ENCODE data around the gene TMEM243.

Gene TMEM243

GRCh38 chr7:87152112-87152896, 67.2 kb downstream of the TMEM243 start, which contains the start of gene DMTF1:
Gene DMTF1 (plus strand): TSS chr7:87152453. CDS start chr7:87164942, 12,489 bp downstream.
- H3K36me3 ChIP-seq, result peaks cover 4% of the 10 kb centered on the region
- H3K27me3 ChIP-seq, result no peaks in the 10 kb centered on the region
- no peak for TF ChIP-seq CTCF (IDR thresholded peaks at IDR 0.05; ENCODE audit: low read depth, low read length)

GRCh38 chr7:87151729-87152111, 67.8 kb downstream of the TMEM243 start:
- peak overlapping the region; percentile 73 for H3K4me3 ChIP-seq (ENCODE audit: low read depth, low read length)
- DNase-seq, result no peak
- no peaks in the 10 kb centered on the region for H3K9me3 ChIP-seq
- peaks cover 4% of the 10 kb centered on the region; the same call in 1 of the 2 replicates for H3K36me3 ChIP-seq
- H3K4me1 ChIP-seq, result no peaks in the 10 kb centered on the region; the same call in none of the 2 replicates
- no peaks in the 10 kb centered on the region for H3K27me3 ChIP-seq
- TF ChIP-seq CTCF (IDR thresholded peaks at IDR 0.05; ENCODE audit: low read depth, low read length), result no peak

More at GRCh38 chr7:87152112-87152896, 67.2 kb downstream of the TMEM243 start, which contains the start of gene DMTF1:
- peak; percentile 95 for DNase-seq
- H3K4me1 ChIP-seq, result no peaks in the 10 kb centered on the region; the same call in none of the 2 replicates
- peak within 1 kb of the TSS; percentile 73 for H3K4me3 ChIP-seq (ENCODE audit: low read depth, low read length)
- no peaks in the 10 kb centered on the region for H3K9me3 ChIP-seq

- H3K36me3 ChIP-seq, result peaks cover 4% of the 10 kb centered on the region; the same call in 1 of the 2 replicates
- H3K4me3 ChIP-seq (ENCODE audit: low read depth, low read length), result peak overlapping the region; percentile 73
- no peak for DNase-seq
- no peaks in the 10 kb centered on the region; the same call in 1 of the 2 replicates for H3K4me1 ChIP-seq
- H3K9me3 ChIP-seq, result no peaks in the 10 kb centered on the region
- H3K27me3 ChIP-seq, result no peaks in the 10 kb centered on the region
- no peak for TF ChIP-seq CTCF (IDR thresholded peaks at IDR 0.05; ENCODE audit: low read depth, low read length)
These were observed 68.4 kb downstream of the TMEM243 start for GRCh38 chr7:87151002-87151728.

GRCh38 chr7:87148332-87148955, 71.1 kb downstream of the TMEM243 start:
- Histone ChIP-seq H3K4me1 (no peaks in the 10 kb centered on the region), H3K27me3 (no peaks in the 10 kb centered on the region), H3K4me3 (ENCODE audit: low read depth, low read length) (no peak overlapping the region), H3K9me3 (no peaks in the 10 kb centered on the region), H3K36me3 (no peaks in the 10 kb centered on the region)
- peak; percentile 58 for TF ChIP-seq CTCF (IDR thresholded peaks at IDR 0.05; ENCODE audit: low read depth, low read length)
- no peak for DNase-seq

GRCh38 chr7:87147500-87147899, 72.0 kb downstream of the TMEM243 start:
- Histone ChIP-seq H3K4me1 (no peaks in the 10 kb centered on the region), H3K9me3 (no peaks in the 10 kb centered on the region), H3K27me3 (no peaks in the 10 kb centered on the region), H3K4me3 (ENCODE audit: low read depth, low read length) (no peak overlapping the region), H3K36me3 (no peaks in the 10 kb centered on the region)
- DNase-seq, result no peak
- TF ChIP-seq CTCF (IDR thresholded peaks at IDR 0.05; ENCODE audit: low read depth, low read length), result no peak

Data from BE2C (cell line).